GM21619 (cell line): Measurements from ENCODE around the gene AQP2.

ENCODE experiments used
- ATAC-seq: cut with Tn5 transposase; IDR thresholded peaks from one replicate; pipeline ENCODE4 v1.9.1; 2021; ENCODE audit not compliant: unreplicated experiment

AQP2 gene

GRCh38 chr12:49950273-49951251 lies at the start of gene AQP2:
Gene AQP2 (plus strand): TSS chr12:49950737. CDS start chr12:49950831, 94 bp downstream.
- ATAC-seq: no peak

GRCh38 chr12:49901026-49901425 lies 49.5 kb upstream of the AQP2 start:
- no peak for ATAC-seq

- no peak for ATAC-seq
These were observed 48.6 kb upstream of the AQP2 start for GRCh38 chr12:49901986-49902385.

- ATAC-seq: no peak
These were observed 47.9 kb upstream of the AQP2 start for GRCh38 chr12:49902399-49903350.

GRCh38 chr12:49903351-49903699 lies 47.2 kb upstream of the AQP2 start:
- ATAC-seq: no peak

- ATAC-seq: no peak
These were observed 46.7 kb upstream of the AQP2 start, which contains the start of gene FAIM2 for GRCh38 chr12:49903700-49904423. Gene FAIM2 (minus strand): TSS chr12:49903900. CDS start chr12:49903792, 108 bp downstream.

GRCh38 chr12:49904601-49905000 lies 45.9 kb upstream of the AQP2 start:
- ATAC-seq: no peak

- ATAC-seq: no peak
These were observed 44.7 kb upstream of the AQP2 start for GRCh38 chr12:49905718-49906314.

- ATAC-seq: no peak
These were observed 43.2 kb upstream of the AQP2 start for GRCh38 chr12:49907352-49907751.

- no peak for ATAC-seq
These were observed 41.2 kb upstream of the AQP2 start for GRCh38 chr12:49909356-49909755.

GRCh38 chr12:49909826-49910225 lies 40.7 kb upstream of the AQP2 start:
- no peak for ATAC-seq

- no peak for ATAC-seq
These were observed 40.0 kb upstream of the AQP2 start for GRCh38 chr12:49910331-49911212.

- no peak for ATAC-seq
These were observed 39.3 kb upstream of the AQP2 start for GRCh38 chr12:49911213-49911605.

- no peak for ATAC-seq
These were observed 37.9 kb upstream of the AQP2 start for GRCh38 chr12:49912345-49913255.

GRCh38 chr12:49916129-49916919 lies 34.2 kb upstream of the AQP2 start:
- ATAC-seq: no peak

- no peak for ATAC-seq
These were observed 33.3 kb upstream of the AQP2 start for GRCh38 chr12:49917166-49917787.

GRCh38 chr12:49917788-49918173 lies 32.8 kb upstream of the AQP2 start:
- ATAC-seq: no peak
